C4-2B (cell line): ENCODE results near the gene TSPAN3.

ENCODE experiments used
- H3K27ac ChIP-seq: fragments of 450-650 bp; 2 replicates; pipeline ENCODE4 v1.5.1; 2017
- CTCF ChIP-seq: fragments of 450-650 bp; conservative IDR thresholded peaks from 2 replicates; pipeline ENCODE4 v1.5.1; 2017; ENCODE audit warnings: mild to moderate bottlenecking
- ZFX ChIP-seq: fragments of 450-650 bp; IDR thresholded peaks from 2 replicates; pipeline ENCODE4 v1.6.1; 2017

TSPAN3 gene

GRCh38 chr15:76999996-77000395 is 70.9 kb downstream of the TSPAN3 start:
- no peak overlapping the region for H3K27ac ChIP-seq
- no peak for TF ChIP-seq ZFX
- TF ChIP-seq CTCF, result no peak

GRCh38 chr15:76998663-76999285 is 72.1 kb downstream of the TSPAN3 start:
- H3K27ac ChIP-seq, result no peak overlapping the region
- TF ChIP-seq ZFX (no peak), CTCF (no peak)

GRCh38 chr15:76996526-76997401 is 74.1 kb downstream of the TSPAN3 start:
- TF ChIP-seq ZFX, result no peak
- TF ChIP-seq CTCF, result no peak
- no peak overlapping the region for H3K27ac ChIP-seq

- H3K27ac ChIP-seq, result no peak overlapping the region
- TF ChIP-seq CTCF (no peak), ZFX (no peak)
Measured at GRCh38 chr15:76996076-76996525, 74.8 kb downstream of the TSPAN3 start.

- no peak within 1 kb of the TSS for H3K27ac ChIP-seq
- TF ChIP-seq ZFX, result no peak
Measured at GRCh38 chr15:76994971-76995945, 75.7 kb downstream of the TSPAN3 start, which contains the start of gene PSTPIP1. Gene PSTPIP1 (plus strand): TSS chr15:76995126. CDS start chr15:76995574, 448 bp downstream.

GRCh38 chr15:76994496-76994895 is 76.4 kb downstream of the TSPAN3 start:
- TF ChIP-seq CTCF (no peak), ZFX (no peak)
- H3K27ac ChIP-seq, result no peak overlapping the region

GRCh38 chr15:76994001-76994400 is 76.9 kb downstream of the TSPAN3 start:
- no peak overlapping the region for H3K27ac ChIP-seq
- TF ChIP-seq CTCF (no peak), ZFX (no peak)
